Bronchial epithelial cell (primary cell): ENCODE data around the gene ZNF430. TPM values are rescaled to one million over a fixed set of nuclear protein-coding genes. Genes with fewer than 3 reads are reported as not detected.

Experiments
- DNase-seq: peaks from one replicate; pipeline ENCODE4 v3.0.0-alpha.2; 2010; ENCODE audit warnings: low read depth
- FAIRE-seq: peaks from 2 replicates; lab custom pipeline; 2011; peaks lifted over from hg19 to GRCh38; lab: Jason Lieb, UNC
- H3K27me3 ChIP-seq: 2 replicates; pipeline ENCODE4 v1.5.1; 2011; ENCODE audit warnings: low read length; ENCODE audit not compliant: control insufficient read depth, insufficient read depth
- H3K36me3 ChIP-seq: 2 replicates; pipeline ENCODE4 v1.5.1; 2011; ENCODE audit warnings: low read length; ENCODE audit not compliant: control insufficient read depth, insufficient read depth
- H3K4me3 ChIP-seq: 2 replicates; pipeline ENCODE4 v1.5.1; 2011; ENCODE audit warnings: mild to moderate bottlenecking, low read depth, low read length, control low read depth
- total RNA-seq: library from RNA; depleted of rRNA; stranded (reverse); fragments of >200 nt; gene quantifications from 2 replicates; pipeline ENCODE4 v1.2.1, GENCODE V29; 2014
- TF ChIP-seq, protein P1 (sequence below): IDR thresholded peaks from 2 replicates; pipeline ENCODE4 v1.5.1; 2011; ENCODE audit warnings: mild to moderate bottlenecking, moderate library complexity, low read length, control low read depth, inconsistent platforms; ENCODE audit not compliant: insufficient read depth, severe bottlenecking

ZNF430 gene
- total RNA-seq, 1 donor from 2014 or later = 7.9 TPM

DNA sequence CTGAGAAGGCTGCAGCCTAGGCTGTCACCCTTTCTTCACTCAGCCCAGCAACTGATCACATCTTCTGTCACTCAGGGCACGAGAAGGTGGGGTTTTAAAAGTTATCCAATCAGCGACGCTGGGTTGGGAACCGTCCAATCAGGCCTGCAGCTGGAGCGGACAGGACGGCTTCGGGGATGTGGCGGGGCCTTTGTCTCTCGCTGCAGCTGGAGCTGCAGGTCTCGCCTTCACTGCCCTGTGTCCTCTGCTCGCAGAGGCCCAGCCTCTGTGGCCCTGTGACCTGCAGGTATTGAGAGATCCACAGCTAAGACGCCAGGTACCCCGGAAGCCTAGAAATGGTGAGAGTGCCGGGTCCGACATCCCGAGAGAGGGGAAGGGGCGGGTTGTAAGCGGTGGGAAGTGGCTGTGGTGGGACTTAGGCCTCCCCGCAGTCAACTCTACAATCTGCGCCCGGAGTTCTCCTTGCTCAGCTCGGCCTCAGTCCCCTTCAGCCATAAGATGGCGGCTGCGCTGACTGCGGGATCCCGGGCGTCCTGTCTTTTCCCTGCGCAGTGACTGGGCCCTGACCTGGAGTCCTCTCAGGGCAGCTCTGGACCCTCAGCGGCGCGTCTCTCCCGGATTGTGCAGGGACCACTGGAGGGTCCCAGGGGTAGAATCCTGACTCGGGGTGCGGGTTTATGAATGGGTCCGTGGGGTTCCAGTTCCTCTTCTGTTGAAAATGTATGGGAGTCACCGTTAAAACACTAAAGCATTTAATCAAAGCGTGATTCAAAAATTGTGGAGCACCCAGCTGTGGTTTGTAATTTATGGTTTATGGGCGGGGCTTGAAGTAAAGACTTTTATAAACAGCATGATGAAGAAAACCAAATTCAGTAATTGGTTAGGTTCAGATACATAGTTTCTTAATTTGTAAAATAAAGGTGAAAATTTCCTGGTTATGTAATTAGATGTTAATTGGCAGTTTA lies 61.8 kb downstream of the ZNF430 start, which contains the start of gene ZNF714:
TSS of gene ZNF714 (plus strand) at position 193 of the 965 bp plus-strand sequence. CDS start 16,066 bp downstream, outside the sequence.
- H3K36me3 ChIP-seq = no peaks in the 10 kb centered on the region
- no peaks in the 10 kb centered on the region for H3K27me3 ChIP-seq
- H3K4me3 ChIP-seq = peak within 1 kb of the TSS; percentile 56
- TF ChIP-seq, protein P1, sequence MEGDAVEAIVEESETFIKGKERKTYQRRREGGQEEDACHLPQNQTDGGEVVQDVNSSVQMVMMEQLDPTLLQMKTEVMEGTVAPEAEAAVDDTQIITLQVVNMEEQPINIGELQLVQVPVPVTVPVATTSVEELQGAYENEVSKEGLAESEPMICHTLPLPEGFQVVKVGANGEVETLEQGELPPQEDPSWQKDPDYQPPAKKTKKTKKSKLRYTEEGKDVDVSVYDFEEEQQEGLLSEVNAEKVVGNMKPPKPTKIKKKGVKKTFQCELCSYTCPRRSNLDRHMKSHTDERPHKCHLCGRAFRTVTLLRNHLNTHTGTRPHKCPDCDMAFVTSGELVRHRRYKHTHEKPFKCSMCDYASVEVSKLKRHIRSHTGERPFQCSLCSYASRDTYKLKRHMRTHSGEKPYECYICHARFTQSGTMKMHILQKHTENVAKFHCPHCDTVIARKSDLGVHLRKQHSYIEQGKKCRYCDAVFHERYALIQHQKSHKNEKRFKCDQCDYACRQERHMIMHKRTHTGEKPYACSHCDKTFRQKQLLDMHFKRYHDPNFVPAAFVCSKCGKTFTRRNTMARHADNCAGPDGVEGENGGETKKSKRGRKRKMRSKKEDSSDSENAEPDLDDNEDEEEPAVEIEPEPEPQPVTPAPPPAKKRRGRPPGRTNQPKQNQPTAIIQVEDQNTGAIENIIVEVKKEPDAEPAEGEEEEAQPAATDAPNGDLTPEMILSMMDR = no peak
- DNase-seq (peak; percentile 84), FAIRE-seq (peak; percentile 58)

DNA sequence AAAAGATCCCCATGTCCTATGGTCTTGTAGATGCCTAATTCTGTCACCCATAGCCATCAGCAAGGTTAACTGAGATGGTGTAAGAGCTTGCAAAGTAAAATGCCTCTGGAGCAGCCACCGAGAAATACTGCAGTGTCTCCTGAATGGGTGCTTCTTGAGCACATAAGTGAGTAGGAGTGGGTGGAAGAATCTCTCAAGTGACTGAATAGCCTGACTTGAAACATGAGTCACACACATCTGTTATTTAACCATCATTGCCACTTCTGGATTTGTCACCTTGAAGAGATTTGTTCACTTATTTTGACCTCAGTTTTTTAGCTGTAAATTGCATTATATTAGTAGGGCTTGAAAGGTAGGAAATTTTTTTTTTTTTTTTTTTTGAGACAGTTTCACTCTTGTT lies 63.9 kb downstream of the ZNF430 start:
- FAIRE-seq = no peak
- H3K27me3 ChIP-seq = no peaks in the 10 kb centered on the region
- no peaks in the 10 kb centered on the region for H3K36me3 ChIP-seq
- peak; percentile 59 for DNase-seq
- TF ChIP-seq, protein P1 = no peak
- H3K4me3 ChIP-seq = no peak overlapping the region

- H3K27me3 ChIP-seq = no peaks in the 10 kb centered on the region
- H3K36me3 ChIP-seq = no peaks in the 10 kb centered on the region
- DNase-seq (no peak), FAIRE-seq (no peak)
- H3K4me3 ChIP-seq = no peak overlapping the region
- TF ChIP-seq, protein P1 = no peak
These were observed 67.4 kb downstream of the ZNF430 start for GRCh38 chr19:21087871-21088270.

- Histone ChIP-seq H3K36me3 (peaks cover 2% of the 10 kb centered on the region), H3K27me3 (no peaks in the 10 kb centered on the region), H3K4me3 (no peak overlapping the region)
- DNase-seq = no peak
- no peak for FAIRE-seq
- TF ChIP-seq, protein P1 = no peak
These were observed 71.7 kb downstream of the ZNF430 start for GRCh38 chr19:21092109-21092508.

GRCh38 chr19:21094347-21095025 lies 74.0 kb downstream of the ZNF430 start:
- no peak for FAIRE-seq
- no peak for DNase-seq
- TF ChIP-seq, protein P1 = no peak
- Histone ChIP-seq H3K36me3 (peaks cover 2% of the 10 kb centered on the region), H3K27me3 (no peaks in the 10 kb centered on the region), H3K4me3 (no peak overlapping the region)
